Fibroblast of mammary gland (primary cell): Measurements from ENCODE around the gene RAI1.

Experiments
- DNase-seq: peaks from one replicate; pipeline ENCODE4 v3.0.0-alpha.2; 2010; ENCODE audit warnings: low read depth
- H3K4me3 ChIP-seq: 2 replicates; pipeline ENCODE4 v1.5.1; 2011; ENCODE audit warnings: low read depth, mild to moderate bottlenecking, low read length, moderate library complexity; ENCODE audit not compliant: control insufficient read depth
- CTCF ChIP-seq: conservative IDR thresholded peaks from 2 replicates; pipeline ENCODE4 v1.5.1; 2011; ENCODE audit warnings: low read depth, low read length, inconsistent platforms; ENCODE audit not compliant: control insufficient read depth, insufficient read depth

Gene RAI1

GRCh38 chr17:17754719-17755686 lies 73.7 kb downstream of the RAI1 start:
- no peak for DNase-seq
- H3K4me3 ChIP-seq, result no peak overlapping the region
- TF ChIP-seq CTCF, result no peak

- DNase-seq, result no peak
- no peak for TF ChIP-seq CTCF
- H3K4me3 ChIP-seq, result no peak overlapping the region
Measured at GRCh38 chr17:17755715-17756114, 74.5 kb downstream of the RAI1 start.

- no peak for DNase-seq
- H3K4me3 ChIP-seq, result no peak overlapping the region
- TF ChIP-seq CTCF, result no peak
Measured at GRCh38 chr17:17757391-17757791, 76.1 kb downstream of the RAI1 start.

- no peak for TF ChIP-seq CTCF
- DNase-seq, result no peak
- H3K4me3 ChIP-seq, result no peak overlapping the region
Measured at GRCh38 chr17:17757956-17758845, 76.9 kb downstream of the RAI1 start.

GRCh38 chr17:17758941-17759563 lies 77.8 kb downstream of the RAI1 start:
- no peak for TF ChIP-seq CTCF
- no peak for DNase-seq
- no peak overlapping the region for H3K4me3 ChIP-seq

GRCh38 chr17:17760350-17760749 lies 79.1 kb downstream of the RAI1 start:
- no peak overlapping the region for H3K4me3 ChIP-seq
- DNase-seq, result no peak
- no peak for TF ChIP-seq CTCF
